ENCODE measurements around the gene PDE5A.

DNA sequence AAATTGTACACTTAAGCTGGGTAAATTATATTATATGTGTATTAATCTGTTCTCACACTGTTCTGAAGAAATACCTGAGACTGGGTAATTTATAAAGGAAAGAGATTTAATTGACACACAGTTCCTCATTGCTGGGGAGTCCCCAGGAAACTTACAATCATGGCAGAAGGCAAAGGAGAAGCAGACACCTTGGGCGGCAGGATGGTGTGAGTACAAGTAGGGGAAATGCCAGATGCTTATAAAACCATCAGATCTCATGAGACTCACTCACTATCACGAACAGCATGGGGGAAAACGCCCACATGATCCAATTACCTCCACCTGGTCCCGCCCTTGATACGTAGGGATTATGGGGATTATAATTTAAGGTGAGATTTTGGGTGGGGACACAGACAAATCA is 34.9 kb downstream of the PDE5A start:
- TF ChIP-seq, protein P1, sequence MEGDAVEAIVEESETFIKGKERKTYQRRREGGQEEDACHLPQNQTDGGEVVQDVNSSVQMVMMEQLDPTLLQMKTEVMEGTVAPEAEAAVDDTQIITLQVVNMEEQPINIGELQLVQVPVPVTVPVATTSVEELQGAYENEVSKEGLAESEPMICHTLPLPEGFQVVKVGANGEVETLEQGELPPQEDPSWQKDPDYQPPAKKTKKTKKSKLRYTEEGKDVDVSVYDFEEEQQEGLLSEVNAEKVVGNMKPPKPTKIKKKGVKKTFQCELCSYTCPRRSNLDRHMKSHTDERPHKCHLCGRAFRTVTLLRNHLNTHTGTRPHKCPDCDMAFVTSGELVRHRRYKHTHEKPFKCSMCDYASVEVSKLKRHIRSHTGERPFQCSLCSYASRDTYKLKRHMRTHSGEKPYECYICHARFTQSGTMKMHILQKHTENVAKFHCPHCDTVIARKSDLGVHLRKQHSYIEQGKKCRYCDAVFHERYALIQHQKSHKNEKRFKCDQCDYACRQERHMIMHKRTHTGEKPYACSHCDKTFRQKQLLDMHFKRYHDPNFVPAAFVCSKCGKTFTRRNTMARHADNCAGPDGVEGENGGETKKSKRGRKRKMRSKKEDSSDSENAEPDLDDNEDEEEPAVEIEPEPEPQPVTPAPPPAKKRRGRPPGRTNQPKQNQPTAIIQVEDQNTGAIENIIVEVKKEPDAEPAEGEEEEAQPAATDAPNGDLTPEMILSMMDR (optimal IDR thresholded peaks at IDR 0.05 in 1 of 3, IDR thresholded peaks at IDR 0.05 in 1 of 3, conservative IDR thresholded peaks at IDR 0.05 in 1 of 3; ENCODE audit: extremely low read depth in 1 of 3, insufficient read depth in 2 of 3, low read length in 3 of 3): no peak
- no peak for TF ChIP-seq EZH2 (IDR thresholded peaks at IDR 0.05; ENCODE audit: low read length)

All from keratinocyte (primary cell).